NCI-H345 treated with DMSO at 0.1 percent for 48 hours (cell line): Measurements from ENCODE around the gene CHST15.
A peak's percentile ranks its signal among the peaks of the same experiment; 100 is the strongest.
"Not testable (repeated sequence)": the region's sequence is repeated elsewhere in the genome, so short reads cannot be mapped to it uniquely, and the experiment has no call there.

ENCODE experiments used
- DNase-seq: peaks from one replicate; lab custom pipeline; 2025; ENCODE audit not compliant: unreplicated experiment; lab: John Stamatoyannopoulos, UW

Gene CHST15

DNA sequence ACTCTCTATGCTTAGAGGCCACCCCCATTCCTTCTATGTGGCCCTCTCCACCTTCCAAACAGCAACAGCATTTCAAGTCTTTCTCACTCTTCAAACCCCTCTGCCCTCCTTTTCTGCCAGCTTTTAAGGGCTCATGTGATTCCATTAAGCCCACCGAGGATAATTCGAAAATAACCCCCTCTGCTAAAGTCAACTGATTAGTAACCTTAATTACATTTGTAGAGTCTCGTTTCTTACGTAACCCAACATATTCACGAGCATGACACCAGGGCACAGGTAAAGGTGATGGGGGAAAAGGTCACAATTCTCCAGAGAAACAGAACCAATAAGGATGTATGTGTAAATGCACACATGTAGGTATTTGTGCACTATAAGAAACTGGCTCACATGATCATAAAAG is 6.7 kb upstream of the CHST15 start:
- DNase-seq, result no peak

DNA sequence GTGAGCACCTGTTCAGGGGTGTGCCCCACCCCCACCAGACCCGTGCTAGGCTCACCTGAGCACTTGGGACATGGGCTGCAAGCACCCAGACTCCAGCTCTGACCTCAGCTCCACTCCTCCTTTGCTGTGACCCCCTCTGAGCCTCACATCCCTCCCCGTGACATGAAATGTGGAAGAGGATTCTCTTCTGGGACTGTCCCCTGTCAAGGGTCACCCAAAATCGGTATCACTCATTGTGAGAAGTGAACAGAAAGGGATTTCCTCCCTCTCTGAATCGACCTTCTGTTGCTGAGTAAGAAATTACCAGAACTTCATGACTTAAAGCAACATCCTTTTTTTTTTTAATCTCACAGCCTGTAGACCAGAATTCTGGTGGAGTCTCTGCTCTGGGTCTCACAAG is 6.2 kb upstream of the CHST15 start:
- no peak for DNase-seq

DNA sequence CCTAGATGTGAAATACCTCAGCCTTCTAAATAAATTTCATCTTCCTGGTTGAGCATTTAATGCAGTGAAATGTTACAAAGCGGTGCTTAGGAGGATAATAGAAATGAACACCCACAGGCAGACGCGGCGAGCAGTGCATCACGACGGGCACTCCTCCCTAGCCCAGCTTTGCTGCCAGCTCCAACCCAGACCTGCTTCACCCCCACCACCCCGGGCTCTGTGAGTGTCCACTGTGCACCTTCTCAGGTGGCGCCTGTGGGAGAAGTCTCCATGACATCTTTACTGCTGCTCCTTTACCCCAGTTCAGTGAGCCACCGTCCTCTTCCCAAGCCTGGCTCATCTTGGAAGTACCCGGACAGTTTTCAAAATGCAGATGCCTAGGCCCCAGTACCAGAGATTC is 5.2 kb upstream of the CHST15 start:
- DNase-seq, result no peak

DNA sequence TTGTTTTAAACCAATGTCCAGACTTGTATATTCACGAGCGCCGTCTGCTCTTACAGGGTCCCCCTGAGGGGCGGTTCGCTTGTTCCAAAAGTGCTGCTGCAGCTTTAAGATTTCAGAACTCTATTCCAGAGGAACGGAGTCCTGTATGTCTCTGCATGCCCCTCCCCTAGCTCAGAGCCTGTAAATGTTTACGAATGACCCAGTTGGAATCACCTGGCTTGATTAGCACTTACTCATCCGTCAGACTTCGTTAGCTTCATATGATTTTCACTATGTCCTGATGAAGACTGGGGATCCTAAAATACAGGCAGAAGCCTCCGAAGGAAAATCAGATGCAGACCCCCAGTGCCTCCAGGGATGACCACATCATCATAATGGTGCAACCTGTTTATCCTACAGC is 4.5 kb upstream of the CHST15 start:
- no peak for DNase-seq

DNA sequence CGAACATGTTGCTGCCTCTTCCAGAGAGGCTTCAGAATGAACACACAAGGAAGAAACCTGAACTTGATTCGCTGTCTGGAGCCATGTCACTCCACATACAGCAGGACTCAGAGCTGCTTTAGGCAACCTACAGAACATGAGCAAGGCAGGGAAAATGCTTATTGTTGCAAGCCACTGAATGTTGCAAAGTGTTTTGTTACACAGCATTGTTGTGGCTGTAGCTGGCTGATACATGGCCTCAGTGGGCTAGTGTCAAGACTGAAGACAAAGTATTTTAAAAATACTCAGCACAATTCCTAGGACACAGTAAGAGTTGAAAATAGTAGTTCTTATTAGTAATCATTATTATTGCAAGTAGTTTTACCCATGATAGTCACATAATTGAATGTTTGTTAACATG is 3.1 kb upstream of the CHST15 start:
- DNase-seq, result no peak

DNA sequence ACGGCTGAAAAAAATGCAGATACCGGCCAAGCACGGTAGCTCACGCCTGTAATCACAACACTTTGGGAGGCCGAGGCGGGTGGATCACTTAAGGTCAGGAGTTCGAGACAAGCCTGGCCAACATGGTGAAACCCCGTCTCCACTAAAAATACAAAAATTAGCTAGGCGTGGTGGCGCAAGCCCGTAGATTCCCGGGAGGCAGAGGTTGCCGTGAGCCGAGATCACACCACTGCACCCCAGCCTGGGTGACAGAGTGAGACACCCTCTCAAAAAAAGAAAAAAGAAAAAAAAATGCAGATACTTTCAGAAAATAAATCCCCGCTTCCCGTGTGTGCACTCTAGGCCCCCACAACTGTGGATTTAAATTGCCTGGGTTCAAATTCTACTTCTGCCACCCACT is 2.4 kb upstream of the CHST15 start:
- DNase-seq, result not testable (repeated sequence)

DNA sequence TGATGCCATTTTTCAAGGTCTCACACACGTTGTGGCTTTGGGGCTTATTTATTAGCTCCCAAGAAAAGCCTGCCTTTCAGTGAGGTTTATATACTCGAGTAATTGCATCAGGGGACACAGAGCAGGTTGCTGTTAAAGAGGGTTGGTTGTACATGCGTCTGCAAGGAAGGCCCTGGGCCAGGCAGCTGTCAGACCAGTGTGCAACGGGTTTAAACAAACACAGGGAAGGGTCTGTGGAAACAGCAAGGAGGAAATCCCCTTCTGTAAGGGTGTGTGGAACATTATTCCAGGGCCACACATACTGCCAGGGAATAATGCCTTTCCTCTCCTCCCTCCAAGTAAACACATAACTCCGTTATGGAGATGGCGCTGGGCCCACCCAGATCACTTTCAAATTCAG is 1.7 kb upstream of the CHST15 start:
- no peak for DNase-seq

DNA sequence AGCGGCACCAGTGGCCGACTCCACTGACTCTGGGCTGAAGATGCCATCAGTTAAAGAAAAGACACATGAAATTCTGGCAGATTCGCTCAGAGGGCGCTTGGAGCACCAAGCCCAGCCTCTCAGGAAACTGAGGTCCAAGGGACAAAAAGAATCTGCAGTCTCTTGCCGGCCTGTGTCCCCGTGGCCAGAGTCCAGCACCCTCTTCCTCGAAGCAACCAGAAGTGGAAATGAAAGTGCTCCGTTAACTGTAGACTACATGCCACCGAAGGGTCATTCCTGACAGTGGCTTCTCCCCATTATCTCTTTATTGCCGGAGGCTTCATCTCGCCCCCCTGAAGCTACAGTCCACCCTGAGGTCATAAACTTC is 1.0 kb upstream of the CHST15 start:
- no peak for DNase-seq

DNA sequence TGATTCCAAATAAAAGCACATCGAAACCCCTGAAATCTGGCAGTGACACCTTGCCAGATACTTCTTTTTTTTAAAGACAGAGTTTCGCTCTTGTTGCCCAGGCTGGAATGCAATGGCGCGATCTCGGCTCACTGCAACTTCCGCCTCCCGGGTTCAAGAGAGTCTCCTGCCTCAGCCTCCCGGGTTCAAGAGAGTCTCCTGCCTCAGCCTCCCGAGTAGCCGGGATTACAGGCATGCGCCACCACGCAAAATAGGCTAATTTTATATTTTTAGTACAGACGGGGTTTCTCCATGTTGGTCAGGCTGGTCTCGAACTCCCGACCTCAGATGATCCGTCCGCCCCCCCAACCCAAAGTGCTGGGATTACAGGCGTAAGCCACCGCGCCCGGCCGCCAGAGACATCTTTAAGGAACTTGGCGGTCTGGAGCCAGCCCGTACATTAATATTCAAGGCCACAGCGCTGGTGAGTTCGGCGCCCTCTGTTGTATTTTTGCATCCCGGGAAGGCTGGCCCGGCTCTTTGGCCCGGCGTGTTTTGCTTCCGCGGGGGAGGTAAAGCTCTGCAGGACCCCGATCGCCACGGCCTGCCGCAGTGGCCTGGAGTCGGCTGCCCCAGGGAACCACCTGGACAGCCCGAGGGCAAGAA is 498 bp upstream of the CHST15 start:
- not testable (repeated sequence) for DNase-seq

DNA sequence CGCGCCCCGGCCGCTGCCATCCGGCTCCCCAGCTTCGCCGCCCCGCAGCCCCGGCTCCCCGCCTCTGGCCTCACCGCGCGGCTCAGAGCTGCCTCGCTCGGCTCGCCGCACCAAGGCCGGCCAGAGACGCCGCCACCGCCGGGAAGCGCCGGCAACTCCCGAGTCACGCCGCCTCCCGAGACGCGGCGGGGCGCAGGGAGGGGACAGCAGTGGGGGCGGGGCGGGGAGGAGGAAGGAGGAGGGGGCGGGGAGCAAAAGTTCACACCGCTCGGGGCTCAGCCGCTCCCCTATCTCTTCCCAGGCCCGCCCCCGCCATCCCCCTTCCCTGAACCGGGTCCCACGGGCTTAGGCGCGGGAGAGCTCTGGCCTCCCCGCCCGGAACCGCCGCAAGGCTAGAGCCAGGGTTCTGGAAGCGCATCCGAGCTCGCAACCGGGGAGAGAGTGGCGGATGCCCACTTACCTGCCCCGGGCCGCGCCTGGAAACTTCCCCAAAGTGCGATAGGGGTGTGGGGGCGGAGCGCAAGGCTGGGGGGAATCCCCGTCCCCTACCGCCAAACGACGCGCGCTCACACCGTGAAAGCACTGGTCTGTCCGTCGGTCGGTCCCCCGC is 1.0 kb downstream of the CHST15 start:
- DNase-seq, result no peak

DNA sequence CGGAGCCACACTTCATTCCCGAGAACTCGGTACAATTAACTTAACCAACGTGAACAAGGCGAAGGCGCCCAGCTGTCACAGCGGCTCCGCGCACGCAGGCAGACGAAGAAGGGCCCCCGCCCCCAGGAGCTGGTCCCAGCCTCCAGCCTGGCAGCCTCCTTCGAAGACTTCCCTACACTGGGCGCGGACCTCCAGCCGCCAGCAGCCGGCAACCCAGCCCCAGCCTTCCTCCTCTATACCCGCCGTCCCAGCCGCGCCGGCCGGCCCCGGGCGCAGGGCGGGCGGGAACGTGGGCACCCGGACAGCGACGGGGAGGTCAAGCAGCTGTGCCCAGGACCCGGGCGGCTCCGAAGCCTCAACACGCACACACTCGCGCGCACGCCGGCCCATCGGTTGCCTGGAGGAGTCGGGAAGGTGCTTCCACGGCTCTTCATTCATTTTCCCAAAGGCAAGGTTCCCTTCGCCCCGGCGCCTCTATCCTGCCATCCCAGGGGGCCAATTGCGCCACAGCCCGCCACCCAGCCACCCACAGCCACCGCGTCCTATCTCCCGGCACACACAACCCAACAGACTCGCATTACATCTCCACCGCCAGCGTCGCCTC is 1.6 kb downstream of the CHST15 start:
- DNase-seq, result no peak

DNA sequence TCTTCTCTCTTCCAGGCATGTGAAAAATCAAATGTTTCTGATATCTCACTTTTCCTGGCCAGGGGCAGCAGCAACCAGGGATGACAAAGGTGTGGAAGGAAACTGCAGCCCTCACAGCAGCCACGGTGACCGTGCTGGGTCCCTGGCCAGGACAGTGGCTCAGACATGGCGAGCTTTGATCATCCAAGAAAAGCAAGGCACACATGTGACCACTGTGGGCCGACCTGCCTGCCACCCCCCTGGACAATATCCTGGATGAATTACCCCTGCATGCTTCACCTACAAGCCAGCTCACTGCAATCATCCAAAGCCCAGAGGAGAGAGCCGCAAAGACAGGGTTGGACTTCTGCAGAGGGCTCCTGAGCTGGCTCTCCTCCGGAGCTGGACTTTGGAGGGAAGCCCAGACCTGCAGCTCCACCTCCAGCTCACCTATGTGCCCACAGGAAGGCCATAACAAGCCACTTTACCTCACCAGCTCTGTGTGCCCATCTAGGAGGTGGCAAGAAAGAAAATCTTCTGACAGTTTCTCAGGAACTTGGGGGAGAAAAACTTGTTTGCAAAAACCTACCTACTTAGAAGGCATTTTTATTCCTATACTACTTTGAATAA is 2.7 kb downstream of the CHST15 start:
- no peak for DNase-seq

DNA sequence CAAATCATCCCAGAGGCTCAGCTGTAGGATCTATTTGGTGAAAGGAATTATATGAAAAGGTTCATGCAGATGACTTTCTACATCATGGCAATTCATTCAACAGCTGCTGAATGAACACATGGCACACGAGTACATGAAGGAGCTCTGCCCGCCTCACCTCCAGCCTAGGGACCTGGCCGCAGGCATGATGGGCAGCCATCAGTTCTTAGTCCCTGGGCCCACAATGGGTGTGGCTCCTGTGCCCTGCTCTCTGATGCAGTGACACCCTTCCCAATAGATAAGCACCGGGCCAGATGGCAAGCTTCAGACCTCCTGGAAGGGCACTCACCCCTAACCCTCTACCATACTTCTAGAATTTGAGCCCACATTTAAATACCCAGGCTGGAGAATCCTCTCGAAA is 3.5 kb downstream of the CHST15 start:
- no peak for DNase-seq

DNA sequence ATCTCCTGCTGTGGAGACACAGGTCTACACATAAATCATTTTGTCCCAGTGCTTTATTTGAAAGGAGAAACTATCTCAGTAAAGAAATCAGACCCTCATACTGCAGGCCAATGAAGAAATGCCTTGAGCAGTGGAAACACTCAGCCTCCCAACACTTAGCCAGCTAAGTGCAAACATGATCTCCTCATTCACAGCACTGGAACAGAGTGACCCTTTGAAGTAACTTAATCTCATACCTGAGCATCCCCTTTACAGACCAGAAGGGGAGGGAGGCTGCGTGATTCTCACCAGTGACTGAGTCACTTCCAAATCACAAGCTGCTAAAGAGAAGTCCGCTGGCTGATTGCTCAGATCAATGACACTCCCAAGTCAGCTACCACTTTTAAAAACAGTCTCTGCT is 4.5 kb downstream of the CHST15 start:
- no peak for DNase-seq

DNA sequence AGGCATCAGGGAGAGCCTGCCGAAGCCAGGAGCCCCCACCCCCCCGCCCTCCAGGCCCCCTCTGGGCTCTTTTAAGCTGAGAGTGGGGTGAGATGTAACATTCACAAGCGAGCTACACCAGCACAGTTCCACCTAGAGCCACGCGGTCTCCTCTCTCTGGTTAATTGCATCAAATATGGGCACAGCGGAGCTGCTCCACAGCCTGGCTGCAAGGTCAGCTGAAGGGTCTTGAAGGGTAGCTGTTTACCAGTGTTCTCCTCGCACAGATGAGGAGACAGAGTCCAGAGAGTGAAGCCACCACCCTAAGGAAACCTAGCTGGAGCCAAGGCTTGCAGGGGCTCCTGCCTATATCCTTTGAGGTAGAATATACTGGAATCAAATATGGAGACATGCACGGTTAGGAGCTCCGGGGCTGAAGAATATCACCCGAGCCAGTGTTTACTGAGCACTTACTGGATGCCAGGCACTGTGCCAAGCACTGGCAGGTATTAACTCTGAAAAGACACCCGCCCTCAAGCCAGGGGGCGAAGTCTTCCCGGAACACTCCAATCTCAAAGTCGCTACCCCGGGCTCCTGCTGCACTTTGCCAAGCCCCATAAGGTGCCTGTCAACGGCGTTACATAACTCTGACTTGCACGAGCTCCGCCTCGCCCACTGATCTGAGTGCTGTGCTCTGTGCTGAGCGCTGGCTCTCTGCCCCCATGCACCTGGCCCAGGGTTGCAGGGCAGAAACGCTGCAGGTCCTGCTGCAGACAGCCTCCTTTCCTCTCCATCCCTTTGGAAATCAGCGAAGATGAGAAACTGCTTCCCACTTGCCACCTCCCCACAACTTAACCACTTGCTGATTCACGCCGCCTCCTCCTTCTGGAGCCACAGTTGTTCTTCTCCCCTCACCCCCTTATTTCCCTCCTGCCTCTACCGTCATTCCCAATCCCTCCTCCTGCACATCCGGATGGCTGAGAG is 5.4 kb downstream of the CHST15 start:
- peak; percentile 16 for DNase-seq

DNA sequence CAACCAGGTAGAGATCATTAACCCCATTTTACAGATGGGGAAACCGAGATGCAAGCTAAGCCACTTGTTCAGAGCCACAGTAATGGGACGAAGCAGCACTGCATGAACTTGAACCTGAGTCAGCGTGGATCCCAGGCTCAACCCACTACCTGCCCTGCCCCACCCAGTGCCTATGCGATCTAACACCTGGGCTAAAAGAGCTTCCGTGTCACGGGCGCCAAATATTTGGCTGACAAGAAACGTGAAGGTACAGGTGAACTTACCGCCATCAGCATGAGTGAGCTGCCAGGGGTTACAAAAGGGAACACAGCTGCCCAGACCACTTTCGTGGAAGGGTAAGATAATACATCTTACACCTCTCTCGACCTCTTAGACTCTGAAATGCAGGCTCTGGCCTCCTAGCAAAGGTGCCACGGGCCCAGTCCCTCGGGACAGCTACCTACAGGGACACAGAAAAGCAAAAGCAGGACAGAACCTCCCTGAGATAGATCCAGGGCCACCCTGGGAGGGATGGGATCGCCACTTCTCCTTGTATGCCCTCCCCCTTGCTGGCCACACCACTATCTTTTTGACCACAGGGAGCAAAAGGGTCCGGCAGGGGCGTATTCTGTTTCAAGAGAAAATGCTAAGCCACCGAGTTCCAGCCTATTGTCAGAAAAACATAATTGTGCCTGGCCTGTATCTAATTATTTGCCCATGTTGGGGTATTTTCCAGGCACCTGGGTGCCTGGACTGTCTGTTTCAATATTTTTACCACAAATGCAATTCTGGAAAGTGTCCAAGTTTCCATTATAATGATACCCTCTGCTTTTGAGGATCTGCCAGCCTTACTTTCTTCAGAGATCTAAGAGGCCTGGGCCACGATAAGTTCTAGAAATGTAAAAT is 6.4 kb downstream of the CHST15 start:
- DNase-seq, result no peak

DNA sequence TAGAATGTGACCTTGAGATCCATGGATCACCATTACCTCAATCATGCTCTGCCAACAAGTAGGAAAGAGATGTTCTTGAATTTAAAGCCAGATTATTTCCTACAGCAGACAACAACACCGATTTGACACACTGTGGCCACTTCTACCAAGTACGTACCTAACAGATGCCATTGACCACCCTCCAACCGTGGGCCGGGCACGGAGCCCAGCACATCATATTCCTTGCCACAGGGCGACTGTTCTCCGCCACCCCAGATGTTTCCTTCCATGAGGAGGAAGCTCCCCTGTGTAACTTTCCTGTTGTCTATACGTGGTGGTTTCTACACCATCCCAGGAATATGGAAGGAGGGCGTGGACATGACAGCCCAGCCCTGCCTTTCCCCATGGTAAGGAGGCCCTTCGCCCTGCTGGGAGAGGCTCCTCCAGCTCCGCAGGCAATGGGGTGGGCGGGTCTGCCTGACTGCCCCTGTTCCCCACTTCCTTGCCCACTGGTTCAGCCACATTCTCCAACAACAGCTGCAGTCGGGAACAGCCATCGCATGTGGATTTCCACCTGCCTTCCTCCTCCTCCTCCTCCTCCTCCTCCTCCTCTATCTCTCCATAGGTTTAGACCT is 7.2 kb downstream of the CHST15 start:
- no peak for DNase-seq

DNA sequence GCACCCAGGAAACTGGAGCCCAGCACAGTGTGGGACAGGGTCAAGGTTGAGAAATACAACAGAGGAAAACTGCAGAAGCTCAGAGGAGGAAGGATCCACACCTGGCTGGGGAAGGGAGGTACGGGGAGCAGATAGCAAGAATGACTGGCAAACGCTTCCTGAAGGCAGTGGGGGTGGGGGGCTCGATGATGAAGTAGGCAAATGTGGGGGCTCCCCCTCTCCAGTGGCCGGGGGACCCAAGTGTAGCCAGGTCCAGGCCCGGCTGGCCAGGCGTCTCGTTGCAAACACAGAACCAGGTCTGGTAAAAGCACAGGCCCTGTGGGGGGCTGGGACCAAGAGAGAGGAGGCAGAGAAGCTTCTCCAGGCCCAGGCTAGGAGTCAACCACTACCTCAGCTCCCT is 7.7 kb downstream of the CHST15 start:
- no peak for DNase-seq

DNA sequence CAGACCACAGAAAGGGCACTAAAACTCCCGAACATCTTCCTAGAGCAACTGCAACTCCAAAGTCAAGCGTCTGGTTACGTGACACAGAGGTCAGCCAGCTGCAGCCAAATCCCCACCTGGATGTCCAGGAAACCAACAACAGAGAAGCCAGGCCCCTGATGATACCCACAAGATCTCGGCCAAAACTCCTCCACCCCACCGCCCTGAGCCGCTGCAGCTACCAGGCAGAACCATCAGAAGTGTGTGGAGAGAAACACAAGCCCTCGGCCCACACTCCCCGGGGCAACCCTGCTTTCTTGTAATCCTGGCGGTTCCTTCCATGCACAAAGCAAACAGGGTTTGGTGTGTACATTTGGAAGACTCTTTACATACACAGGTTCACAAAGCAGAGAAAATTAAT is 8.7 kb downstream of the CHST15 start:
- no peak for DNase-seq
